ENCODE results near the gene GNAS-AS1.

Gene GNAS-AS1

DNA sequence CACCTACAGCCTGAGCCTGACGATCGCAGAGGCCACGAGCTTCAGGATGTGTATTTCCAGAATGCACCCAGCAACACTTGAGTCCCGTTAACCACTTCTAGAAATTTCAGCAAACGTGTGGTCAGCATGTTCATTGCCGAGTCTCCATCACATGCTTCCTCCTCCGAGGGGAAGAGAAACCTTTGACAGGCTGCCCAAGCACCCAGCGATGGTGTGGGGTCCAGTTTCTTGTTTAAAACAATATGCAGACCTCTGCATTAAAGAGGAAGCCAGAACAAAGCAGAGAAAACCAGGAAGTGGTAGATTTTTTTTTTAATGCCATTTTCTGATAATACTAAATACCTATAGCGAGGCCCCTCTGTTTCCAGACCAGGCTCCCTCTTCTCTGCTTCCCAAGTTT, 71.9 kb downstream of the GNAS-AS1 start:
- Mint-ChIP-seq H3K27ac (no peak overlapping the region), H3K27me3 (peaks cover 43% of the 10 kb centered on the region), H3K4me1 (peaks cover 6% of the 10 kb centered on the region), H3K4me3 (no peak overlapping the region), H3K9me3 (no peaks in the 10 kb centered on the region), H3K36me3 (no peaks in the 10 kb centered on the region)
- ATAC-seq, result no peak

- H3K36me3 Mint-ChIP-seq, result no peaks in the 10 kb centered on the region
- H3K4me1 Mint-ChIP-seq, result peaks cover 6% of the 10 kb centered on the region
- H3K9me3 Mint-ChIP-seq, result no peaks in the 10 kb centered on the region
- H3K27me3 Mint-ChIP-seq, result peaks cover 34% of the 10 kb centered on the region
- no peak for ATAC-seq
- no peak overlapping the region for H3K27ac Mint-ChIP-seq
- no peak overlapping the region for H3K4me3 Mint-ChIP-seq
Observed at GRCh38 chr20:58777657-58778056, 73.0 kb downstream of the GNAS-AS1 start.

- Mint-ChIP-seq H3K9me3 (no peaks in the 10 kb centered on the region), H3K4me1 (peaks cover 6% of the 10 kb centered on the region), H3K27me3 (peaks cover 35% of the 10 kb centered on the region), H3K4me3 (no peak overlapping the region), H3K27ac (no peak overlapping the region), H3K36me3 (no peaks in the 10 kb centered on the region)
- ATAC-seq, result no peak
Observed at GRCh38 chr20:58776109-58776508, 74.6 kb downstream of the GNAS-AS1 start.

DNA sequence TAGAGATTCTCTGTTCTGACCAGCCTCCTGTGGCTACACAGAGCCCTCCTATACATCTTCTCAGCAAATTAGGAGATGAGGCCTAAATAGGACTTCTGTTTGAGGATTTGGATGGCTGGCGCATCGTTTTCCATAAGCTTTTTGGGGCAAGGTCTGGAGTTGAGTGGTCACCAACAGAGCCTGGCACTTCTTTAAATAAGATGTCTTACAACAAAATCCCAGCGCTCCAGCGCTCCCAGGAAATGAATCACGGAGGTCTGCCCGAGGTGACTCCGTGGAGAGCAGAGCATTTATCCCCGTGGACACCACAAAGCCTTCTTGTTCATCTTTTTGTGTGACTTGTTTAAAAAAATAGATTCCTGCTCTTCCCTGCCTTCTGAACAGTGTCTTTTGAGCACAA, 75.3 kb downstream of the GNAS-AS1 start:
- Mint-ChIP-seq H3K27me3 (peaks cover 43% of the 10 kb centered on the region), H3K4me1 (peaks cover 6% of the 10 kb centered on the region), H3K36me3 (no peaks in the 10 kb centered on the region), H3K9me3 (no peaks in the 10 kb centered on the region), H3K27ac (no peak overlapping the region), H3K4me3 (no peak overlapping the region)
- ATAC-seq, result no peak

DNA sequence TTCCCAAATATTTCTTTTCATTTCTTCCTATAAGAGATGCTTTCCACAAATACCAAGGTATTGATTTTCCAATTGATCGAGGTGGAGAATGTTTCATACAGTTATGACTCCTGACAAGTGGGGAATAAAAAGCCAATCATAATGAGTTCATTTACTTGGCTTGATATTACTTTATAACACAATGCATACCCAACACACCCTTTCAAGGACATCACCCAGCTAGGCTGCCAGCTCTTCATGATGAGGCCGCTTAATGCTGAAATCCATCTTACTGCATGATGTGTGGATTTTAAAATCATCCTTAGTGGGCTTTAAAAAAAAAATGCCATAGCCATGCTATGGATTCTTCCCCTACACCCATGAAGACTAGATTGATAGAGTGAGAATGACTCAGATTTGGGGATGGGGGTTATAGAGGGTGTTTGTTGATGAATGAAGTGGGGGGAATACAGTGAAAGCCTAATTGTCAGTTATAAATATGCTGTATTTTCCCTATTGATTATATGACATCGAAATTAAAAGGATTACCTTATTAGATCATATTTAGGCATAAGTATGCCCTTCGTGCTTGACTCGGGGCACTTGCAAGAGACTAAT, 75.9 kb downstream of the GNAS-AS1 start:
- H3K27me3 Mint-ChIP-seq, result peaks cover 49% of the 10 kb centered on the region
- no peak overlapping the region for H3K27ac Mint-ChIP-seq
- peaks cover 6% of the 10 kb centered on the region for H3K4me1 Mint-ChIP-seq
- H3K9me3 Mint-ChIP-seq, result no peaks in the 10 kb centered on the region
- no peak for ATAC-seq
- H3K4me3 Mint-ChIP-seq, result no peak overlapping the region
- no peaks in the 10 kb centered on the region for H3K36me3 Mint-ChIP-seq

- peaks cover 54% of the 10 kb centered on the region for H3K27me3 Mint-ChIP-seq
- no peak for ATAC-seq
- H3K36me3 Mint-ChIP-seq, result no peaks in the 10 kb centered on the region
- H3K4me1 Mint-ChIP-seq, result peaks cover 6% of the 10 kb centered on the region
- H3K9me3 Mint-ChIP-seq, result no peaks in the 10 kb centered on the region
- H3K27ac Mint-ChIP-seq, result no peak overlapping the region
- H3K4me3 Mint-ChIP-seq, result no peak overlapping the region
Observed at GRCh38 chr20:58774214-58774613, 76.5 kb downstream of the GNAS-AS1 start.

- H3K9me3 Mint-ChIP-seq, result no peaks in the 10 kb centered on the region
- no peak for ATAC-seq
- peaks cover 57% of the 10 kb centered on the region for H3K27me3 Mint-ChIP-seq
- no peaks in the 10 kb centered on the region for H3K36me3 Mint-ChIP-seq
- H3K4me1 Mint-ChIP-seq, result peaks cover 2% of the 10 kb centered on the region
- no peak overlapping the region for H3K27ac Mint-ChIP-seq
- H3K4me3 Mint-ChIP-seq, result no peak overlapping the region
Observed at GRCh38 chr20:58772786-58773185, 77.9 kb downstream of the GNAS-AS1 start.

All from stimulated activated memory B cell treated with anti-CD40 and anti-IgM and Interleukin-4, amounts not matched to agents 10 μg/mL and 1 μg/mL and 100 μg/mL, for 72 hours (primary cell).